Measurements from ENCODE around the gene SLC35F5.
"Not testable (repeated sequence)": the region's sequence is repeated elsewhere in the genome, so short reads cannot be mapped to it uniquely, and the experiment has no call there.

The SLC35F5 gene

DNA sequence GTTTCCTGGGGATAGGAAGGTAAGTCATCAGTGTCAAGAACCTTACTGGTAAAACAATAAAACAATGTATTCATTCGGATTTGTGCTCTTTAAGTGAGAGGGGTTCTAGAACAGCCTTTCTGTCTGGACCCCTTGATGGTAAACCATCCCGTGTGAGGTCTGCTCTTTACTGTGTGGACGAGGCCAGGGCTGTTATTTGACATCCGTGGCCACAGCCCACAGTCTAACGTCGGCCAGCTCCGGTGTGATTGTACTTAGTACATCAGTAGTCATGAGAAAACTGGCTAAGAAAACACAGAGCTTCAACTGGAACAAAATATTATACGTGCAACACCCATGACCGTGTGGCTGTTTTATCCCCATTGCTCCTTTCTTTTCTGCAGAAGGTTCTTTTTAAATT, 62.0 kb downstream of the SLC35F5 start:
- no peak for DNase-seq

DNA sequence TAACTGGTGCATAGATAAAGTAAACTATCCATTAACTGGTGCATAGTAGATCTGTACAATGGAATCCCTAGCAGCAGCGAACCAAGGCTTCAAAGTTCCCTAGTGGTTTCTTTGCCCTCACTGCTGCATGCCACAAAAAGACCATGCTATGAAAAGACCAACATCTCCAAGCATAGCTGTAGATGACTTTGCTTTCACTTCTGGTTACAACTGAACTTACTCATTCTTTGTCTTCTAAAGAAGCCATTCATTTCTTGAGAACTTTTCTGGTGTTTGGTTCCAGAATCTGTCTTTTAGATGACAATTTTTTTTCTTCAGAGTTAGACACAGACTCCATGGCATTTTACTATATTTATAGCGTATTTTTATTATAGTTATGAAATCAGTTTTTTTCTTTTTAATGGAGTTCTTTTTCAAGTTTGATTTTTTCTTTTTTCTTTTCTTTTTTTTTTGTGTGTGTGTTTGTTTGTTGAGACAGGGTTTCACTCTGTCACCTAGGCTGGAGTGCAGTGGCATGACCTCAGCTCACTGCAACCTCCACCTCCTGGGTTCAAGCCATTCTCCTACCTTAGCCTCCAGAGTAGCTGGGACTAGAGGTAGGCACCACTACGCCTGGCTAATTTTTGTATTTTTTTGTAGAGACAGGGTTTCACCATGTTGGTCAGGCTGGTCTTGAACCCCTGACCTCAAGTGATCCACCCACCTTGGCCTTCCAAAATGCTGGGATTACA, 63.6 kb downstream of the SLC35F5 start:
- DNase-seq = no peak

DNA sequence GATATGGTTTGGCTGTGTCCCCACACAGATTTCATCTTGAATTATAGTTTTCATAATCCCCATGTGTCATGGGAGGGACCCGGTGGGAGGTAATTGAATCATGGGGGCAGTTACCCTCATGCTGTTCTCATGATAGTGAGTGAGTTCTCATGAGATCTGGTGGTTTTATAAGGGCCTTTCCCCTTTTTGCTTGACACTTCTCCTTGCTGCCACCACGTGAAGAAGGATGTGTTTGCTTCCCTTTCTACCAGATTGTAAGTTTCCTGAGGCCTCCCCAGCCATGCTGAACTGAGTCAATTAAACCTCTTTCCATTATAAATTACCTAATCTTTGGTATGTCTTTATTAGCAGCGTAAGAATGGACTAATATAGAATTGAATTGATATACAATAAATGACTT, 65.6 kb downstream of the SLC35F5 start:
- not testable (repeated sequence) for DNase-seq

DNA sequence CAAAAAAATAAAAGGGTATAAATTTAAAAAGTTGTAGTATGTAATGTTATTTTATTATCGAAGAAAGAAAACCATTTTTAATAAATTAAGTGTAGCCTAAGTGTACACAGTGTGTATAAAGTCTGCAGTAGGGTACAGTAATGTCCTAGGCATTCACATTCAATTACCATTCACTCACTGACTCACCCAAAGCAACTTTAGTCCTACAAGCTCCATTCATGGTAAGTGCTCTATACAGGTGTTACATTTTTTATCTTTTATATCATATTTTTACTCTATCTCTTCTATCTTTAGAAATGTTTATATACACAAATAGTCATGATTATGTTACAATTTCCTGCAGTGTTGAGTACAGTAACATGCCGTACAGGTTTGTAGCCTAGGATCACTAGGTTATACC, 69.9 kb downstream of the SLC35F5 start:
- DNase-seq = no peak

DNA sequence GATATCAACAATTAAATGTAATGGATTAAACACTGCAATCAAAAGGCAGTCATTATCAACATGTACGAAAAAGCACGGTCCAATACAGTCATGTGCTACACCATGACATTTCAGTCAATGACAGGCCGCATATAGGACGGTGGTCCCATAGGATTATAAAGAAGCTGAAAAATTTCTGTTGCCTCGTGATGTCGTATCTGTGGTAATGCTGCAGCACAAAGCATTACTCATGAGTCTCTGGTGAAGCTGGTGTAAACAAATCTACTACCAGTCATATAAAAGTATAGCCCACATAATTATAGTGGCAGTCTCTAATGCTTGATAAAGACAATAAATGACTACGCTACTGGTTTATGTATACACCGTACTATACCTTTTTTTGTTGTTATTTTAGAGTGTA, 71.0 kb downstream of the SLC35F5 start:
- no peak for DNase-seq

DNA sequence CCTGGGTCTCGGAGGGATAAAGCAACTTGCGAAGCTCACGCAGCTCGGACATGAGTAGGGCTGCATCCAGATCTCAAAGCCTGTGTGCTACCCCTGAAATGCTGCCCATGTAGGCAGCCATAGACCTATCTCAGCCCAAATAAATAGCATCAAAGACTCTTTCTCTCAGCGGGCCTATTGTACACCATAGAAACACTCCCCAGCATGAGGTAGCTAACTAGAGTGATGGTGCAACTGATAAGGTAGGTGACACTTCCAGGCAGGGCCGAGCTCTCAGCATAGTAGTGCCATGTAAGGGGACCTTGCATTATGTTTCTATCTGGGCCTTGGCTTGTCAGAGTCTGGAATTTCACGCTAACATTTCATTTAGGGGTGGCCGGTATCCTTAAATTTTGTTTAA, 77.0 kb downstream of the SLC35F5 start:
- DNase-seq = no peak

DNA sequence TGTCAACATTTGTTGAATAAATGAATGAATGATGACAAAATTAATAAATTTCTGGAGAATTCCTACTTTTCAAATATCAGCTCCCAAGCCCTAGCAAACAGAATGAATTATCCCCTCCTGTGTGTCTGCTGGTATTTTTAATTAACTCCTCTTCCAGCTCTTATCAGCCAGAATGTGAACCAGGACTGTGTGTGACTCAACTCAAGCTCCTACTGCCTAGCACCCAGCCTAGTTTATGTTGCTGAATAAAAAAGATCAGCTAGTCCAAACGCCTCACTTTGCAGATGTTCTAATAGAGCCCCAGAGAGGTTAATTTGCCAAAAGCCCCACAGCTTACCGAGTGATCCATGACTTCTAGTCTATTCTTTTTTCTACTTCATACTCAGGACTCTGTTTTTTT, 79.1 kb downstream of the SLC35F5 start:
- DNase-seq = no peak

DNA sequence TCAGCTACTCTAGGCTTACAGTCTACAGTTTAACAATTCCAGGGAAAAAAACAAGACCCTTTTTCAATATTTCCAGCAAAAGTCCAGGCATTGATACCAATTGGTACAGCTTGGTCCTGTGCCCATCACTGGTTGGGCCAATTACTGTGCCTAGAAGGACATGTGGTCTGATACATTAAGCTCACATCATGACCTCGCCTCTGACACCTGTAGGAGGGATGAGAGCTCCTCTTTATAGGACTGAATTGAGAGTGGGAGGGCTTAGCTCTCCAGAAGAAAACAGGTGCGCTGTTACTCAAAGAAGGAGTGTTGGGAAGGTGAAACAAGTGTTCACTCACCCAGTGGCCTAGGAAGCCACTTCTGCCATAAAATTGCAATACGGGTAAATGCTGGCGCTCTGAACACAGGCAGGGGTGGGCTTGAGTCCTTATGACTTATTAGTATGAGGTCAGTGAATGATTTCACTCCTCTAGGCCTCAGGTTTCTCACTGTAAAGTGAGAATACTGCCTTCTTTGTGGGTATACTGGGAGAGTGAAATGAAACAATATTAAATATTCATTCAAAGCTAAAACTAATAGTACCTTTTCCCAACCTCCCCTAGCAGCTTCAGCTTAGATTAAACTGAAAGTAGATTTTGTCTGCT, 79.7 kb downstream of the SLC35F5 start:
- DNase-seq = no peak

DNA sequence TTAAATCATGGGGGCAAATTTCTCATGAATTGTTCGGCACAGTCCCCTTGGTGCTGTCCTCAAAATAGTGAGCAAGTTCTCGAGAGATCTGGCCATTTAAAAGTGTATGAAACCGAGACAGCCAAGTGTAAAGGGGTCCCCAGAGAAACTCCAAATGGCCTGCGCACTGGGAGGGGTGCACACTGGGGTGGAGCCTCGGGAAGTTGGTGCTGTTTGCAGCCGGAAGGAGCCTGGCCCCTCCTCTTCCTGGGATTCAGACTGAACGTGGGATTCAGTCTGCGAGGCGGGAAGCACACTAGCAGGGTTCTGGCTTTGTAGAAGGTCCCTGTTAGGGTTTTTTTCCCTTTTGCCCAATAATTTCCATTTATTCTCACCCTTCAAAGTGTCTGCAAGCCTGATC, 80.6 kb downstream of the SLC35F5 start:
- DNase-seq = no peak

DNA sequence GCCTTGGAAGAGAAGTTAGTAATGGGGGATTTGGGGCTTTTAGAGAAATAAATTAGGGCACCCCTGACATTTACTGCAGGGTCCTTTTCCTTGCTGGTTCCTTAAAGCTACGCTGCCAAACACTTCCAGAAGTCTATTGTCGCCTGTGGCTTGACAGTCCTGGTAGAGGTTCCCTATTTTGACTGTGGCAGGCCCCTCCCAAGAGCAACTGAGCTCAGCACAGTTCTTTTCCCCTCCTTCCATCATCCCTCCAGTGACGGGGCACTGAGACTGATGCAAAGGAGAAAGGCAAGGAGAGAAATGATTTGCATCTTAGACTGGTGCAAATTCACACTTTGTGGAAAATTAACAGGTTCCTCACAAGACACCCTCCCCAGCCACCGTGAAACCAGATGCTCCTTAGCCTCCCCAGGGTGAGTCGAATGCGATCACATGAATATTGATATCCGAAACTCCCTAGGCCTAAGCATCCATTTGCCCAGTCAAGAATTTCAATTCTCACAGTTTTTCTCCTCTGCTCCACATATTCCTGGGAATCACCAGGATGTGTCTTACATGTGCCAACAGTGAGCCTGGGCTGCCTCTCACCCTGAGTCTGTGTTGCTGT, 84.0 kb downstream of the SLC35F5 start:
- no peak for DNase-seq

DNA sequence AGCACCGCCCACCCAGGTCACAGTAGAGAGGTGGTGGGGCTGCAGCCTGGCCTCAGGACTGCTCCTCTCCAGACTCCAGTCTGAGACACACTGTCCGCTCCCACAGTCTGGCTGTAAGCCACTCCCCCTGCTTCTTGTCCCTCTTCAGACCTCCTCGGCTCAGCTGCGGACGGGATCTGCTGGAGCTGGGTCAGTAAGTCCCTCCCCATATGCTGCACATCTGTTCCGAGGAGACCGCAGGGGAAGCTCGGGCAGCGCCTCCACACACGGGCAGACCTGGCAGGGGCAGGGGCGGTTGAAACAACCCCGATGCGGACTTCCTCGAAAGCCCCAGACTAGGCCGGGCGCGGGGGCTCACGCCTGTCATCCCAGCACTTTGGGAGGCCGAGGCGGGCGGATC, 87.4 kb downstream of the SLC35F5 start:
- not testable (repeated sequence) for DNase-seq

DNA sequence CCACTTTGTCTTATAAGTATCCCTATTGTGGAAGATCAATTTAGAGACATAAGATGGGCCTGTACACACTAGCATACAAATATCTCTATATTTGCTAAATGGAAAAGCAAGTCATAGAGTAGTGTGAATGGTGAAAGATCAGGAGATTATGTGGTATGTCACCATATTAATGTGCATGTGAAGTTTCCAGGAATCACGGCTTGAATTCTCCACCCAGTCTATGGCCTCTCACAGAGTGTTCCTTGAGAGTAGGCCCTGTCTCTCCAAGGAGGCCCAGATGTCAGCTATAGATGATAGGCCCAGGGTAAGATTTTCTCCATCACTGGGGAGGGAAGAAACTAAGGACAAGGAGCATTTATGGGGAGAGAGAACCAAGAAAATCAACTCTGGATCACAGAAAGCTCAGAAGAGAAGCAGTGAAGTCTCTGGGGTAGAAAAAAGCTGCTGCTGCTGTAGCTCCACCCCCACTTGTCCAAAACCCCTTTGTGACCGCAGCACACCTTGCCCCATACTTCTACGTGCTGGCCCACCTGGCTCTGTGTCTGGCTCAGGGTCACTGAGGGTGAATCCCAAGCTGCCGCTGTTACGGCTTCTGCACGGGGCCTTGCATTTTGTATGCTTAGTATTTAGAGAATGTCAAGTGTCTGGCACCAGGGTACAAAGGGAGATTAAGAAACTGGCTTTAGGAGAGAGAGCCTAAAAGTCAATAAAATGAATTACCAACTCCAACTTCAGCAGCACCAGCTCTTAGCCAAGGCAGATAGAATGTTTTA, 91.5 kb downstream of the SLC35F5 start:
- not testable (repeated sequence) for DNase-seq

DNA sequence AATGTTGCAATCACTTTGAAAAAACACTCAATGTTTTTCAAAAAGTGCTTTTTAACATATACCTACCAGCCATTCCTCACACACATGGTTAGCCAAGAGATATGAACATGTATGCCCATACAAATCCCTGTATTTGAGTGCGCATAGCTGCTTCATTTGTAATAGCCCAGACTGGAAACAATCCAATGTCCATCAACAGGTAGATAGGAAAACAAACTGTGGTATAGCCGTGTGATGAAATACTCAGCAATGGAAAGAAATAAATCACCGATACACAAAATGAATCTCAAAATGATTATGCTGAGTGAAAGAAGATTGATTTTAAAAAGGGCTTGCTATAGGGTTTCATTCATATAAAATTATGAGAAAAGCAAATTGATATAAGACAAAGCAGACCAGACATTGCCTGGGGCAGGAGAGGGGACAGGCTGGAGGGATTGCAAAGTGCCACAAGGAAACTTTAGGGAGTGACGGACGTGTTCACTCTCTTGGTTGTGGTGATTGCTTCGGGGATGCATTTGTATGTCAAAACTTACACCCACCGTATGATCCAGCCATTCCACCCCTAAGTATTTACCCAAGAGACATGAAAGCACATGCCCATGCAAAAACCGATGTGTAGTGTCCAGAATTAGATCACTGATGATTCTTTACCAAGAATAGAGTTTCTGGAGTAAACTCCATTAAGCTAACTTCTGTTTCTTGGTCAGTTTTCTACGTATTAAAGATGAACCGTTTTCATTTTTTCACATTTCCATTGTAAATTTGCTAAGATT, 93.0 kb downstream of the SLC35F5 start:
- DNase-seq = not testable (repeated sequence)

All from NCI-H510A treated with DMSO at 0.1 percent for 48 hours (cell line).